UCSD-AML1 (cell line): ENCODE results near the gene SLC35F4.

Experiments
- DNase-seq: peaks from one replicate; lab custom pipeline; 2025; ENCODE audit not compliant: unreplicated experiment; lab: John Stamatoyannopoulos, UW

The SLC35F4 gene

DNA sequence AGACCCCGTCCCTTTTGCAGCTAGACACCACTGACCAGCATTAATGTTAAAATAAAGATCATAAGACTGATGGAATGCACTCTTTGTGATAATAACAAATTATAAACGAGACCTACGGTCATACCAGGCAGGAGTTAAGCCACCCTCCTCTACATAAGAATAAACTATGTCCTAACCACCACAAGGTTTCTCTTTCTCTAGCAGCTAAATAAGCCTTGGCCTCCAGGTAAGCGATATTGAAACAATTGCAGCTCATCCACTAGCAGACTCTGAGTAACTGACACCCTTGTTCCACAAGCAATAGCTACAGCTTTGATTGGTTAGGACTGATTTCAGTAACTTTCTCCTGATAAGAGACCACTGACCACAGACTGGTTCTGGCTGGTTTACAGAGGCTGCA lies 228.0 kb downstream of the SLC35F4 start:
- DNase-seq, result no peak

DNA sequence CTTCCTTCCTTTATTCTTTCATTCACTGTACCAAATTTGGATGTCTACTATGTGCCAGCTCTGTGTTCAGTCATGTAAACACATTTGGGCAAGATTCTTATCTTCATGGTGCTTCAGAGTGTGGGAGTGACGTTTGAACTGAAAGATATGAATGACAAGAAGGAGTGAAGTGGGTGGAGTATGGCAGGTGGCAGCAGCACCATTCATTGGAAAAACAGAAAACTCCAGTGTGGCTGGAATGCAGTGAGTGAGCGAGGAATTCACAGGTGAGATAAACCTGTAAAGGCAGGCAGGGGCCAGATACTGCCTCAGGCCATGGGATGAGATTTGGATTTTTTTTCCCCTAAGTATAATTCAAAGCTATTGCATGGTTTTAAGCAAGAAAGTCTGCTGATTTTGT lies 231.6 kb downstream of the SLC35F4 start:
- no peak for DNase-seq

DNA sequence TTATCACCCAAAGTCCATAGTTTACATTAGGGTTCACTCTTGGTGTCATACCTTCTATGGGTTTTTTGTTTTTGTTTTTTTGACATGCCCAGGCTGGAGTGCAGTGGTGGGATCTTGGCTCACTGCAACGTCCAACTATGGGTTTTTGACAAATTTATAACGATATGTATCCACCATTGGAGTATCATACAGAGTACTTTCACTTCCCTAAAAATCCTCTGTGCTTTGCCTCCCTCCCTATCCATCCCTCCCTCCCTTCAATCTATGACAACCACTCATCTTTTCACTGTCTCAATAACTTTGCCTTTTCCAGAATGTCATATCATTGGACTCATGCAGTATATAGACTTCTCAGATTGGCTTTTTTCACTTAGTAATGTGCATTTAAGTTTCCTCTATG lies 233.2 kb downstream of the SLC35F4 start:
- DNase-seq, result no peak

DNA sequence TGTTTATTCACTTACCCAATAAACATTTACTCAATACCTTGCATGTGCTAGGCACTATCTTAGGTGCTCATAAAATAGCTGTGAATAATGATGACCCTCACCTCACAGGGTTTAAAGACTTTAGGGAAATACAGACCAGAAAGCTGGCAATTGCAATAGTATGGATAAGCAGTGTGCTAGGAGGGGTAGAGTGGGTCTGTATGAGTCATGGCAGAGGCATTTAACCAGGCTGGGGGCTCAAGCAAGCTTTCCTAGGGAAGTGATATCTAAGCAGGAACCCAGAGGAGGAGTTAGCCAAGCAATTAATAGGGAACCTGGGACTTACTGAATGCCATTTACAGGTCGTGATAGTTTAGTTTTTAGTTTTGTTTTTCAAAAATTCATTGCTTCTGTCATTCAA lies 248.4 kb downstream of the SLC35F4 start:
- no peak for DNase-seq

DNA sequence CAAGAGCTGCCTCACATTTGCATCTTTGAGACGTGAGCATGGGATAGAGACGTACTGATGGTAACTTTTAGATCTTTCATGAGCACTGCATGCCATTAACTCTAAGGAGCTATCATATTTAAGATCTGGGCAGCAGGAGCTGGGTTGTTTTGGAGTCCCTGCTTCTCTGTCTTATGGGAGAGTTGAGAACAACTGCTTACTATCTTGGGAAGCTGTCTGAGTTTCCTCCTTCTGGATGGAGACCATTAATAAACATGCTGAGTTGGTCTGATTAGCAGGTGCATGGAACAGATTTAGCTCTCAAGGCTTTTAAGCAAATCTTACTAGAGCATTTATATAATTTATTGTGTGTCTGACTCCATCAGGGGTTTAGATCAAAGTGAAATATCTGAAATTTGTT lies 252.9 kb downstream of the SLC35F4 start:
- DNase-seq, result no peak

DNA sequence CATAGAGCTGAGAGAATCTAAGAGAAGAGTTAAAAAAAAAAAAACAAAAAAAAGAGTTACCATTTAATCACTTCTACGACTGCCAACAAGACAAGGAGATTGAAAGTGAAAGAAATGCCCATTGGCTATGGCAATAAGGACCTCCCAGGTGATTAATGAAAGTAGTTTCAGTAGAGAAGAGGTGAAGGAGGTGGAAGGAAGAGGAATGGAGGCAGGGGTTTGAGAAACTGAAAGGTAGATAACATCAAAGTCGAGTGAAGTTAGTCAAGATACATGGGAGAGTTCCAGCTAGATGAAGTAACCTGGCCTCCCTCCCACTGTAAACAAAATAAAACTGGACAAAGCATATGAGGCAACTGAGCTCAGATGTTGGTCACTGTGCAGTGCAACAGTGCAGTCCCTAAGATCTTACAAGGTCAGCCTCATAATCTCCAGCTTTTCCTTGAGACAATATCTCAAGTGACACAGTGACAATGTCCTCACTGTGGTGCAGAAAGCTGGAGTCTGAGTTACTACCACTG lies 254.3 kb downstream of the SLC35F4 start:
- no peak for DNase-seq

DNA sequence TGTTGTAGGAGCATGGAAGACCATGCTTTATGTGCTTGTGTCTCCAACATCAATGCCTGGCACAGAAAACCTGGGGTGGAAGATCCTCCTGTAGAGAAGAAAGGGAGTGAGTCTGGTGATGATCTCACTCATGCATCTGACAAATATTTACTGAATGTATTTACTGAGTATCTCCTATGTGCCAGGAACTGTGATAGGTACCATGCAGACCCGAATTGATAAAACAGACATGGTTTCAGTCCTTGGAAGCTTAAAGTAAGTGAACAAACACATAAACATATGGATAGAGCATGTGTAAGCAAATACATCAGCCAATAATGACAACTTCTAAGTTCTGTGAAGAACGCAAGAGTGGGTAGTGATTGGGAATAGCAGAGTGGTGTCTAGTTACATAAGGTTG lies 255.3 kb downstream of the SLC35F4 start:
- no peak for DNase-seq

DNA sequence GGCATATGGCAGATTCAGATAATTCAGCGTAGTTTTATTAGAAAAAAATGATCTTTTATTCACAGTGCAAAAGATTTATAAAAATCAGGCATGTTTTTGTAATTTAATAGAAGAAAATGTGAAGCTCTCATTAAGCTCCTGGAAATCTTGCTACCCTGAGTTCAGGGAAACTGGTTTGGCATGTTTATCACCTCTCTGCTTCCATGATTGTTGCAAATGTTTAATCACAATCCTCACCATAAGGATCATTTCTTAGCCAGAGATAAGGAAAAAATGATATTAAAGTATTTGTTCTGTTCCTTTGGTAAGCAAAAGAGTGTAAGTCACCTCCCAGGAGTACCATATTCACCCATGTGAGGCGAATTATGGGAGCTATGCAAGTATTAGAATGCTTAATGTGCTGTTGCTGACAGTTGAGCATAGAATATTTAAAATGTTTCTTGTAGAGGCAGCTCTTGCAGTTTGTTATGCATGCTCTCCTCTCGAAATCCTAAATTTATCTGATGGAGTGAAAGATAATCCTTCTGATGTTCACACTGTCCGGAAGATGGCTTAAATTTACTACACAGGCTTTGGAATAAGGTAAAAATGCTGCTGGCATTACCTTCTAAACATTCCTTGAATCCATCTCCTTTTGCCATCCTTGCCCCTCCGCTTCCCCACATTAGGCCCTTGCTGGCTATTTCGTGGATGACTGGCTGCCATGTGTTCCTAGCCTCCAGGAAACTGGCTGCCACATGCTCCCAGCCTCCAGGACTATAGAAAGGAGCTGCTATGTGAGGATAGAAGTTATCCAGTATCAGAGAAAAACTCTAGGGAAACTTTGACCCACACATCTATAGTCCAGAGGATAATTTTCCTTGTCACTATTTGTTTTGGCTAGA lies 256.5 kb downstream of the SLC35F4 start:
- no peak for DNase-seq

DNA sequence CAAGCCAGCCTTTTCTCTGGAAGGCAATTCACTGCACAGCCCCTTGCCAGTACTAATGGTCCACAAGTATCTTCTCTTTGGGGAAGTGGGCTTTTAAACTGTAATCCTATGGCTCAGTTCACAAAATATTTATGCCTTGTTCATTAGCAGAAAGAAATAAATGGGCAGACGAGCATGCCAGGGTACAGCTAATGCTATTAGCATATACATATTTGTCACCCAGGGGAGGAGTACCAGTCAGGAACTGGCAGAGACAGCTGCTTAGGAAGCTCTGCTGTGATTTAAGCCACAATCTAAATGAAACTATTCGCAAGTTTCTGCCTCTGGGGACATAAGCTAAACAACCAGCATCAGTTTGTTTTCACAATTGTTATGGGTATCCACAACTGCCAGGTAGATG lies 258.8 kb downstream of the SLC35F4 start:
- no peak for DNase-seq

DNA sequence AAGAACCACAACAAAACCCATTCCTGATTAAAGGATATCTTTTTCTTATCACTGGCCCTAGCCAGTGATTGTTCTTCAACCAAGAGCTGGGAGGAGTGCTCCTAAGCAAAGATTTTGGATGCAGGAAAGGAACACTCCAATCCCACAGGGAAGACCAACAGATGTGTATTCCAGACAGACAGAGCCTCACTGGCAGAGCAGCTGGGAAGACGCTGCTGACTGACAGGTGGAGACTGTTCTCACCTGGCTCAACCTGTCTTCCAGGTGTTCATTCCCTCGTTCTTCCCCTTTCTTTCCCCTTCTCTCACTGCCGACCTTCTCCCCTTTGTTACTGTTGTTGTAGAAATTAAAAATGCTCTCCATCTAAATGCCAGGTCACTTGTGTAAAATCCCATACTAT lies 282.5 kb downstream of the SLC35F4 start:
- DNase-seq, result no peak

DNA sequence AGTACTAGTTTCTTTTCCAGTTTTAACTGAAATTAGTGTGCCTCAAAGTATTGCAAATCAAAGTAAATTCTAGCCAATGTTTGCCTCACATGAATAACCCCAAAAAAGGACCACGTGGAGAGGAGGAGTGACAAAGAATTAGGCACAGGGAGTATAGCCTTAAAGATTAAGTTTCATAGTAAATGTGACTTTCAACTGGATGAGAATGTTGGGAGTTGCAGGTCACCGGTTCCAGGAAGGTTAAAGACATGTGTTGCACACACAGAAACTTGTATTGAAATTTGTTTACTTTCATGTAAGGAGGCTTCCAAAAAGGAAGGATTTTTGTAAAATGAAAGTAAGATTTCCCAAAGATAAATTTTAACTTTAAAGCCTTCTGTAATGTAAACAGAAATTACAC lies 283.1 kb downstream of the SLC35F4 start:
- DNase-seq, result no peak

DNA sequence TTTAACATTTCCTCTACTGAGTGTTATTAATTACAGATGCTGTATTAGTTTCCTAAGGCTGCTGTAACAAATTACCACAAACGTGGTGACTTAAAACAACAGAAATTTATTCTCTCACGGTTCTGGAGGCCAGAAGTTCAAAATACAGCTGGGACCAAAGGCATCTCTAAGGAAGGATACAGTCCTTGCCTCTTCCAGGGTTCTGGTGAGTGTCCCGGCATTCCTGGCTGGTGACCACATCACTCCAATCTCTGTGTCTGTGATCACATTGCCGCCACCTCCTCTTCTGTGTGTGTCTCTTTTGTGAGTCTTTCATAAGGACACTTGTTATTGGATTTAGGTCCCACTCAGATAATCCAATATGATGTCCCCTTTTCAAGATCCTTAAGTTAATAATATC lies 287.1 kb downstream of the SLC35F4 start:
- no peak for DNase-seq

DNA sequence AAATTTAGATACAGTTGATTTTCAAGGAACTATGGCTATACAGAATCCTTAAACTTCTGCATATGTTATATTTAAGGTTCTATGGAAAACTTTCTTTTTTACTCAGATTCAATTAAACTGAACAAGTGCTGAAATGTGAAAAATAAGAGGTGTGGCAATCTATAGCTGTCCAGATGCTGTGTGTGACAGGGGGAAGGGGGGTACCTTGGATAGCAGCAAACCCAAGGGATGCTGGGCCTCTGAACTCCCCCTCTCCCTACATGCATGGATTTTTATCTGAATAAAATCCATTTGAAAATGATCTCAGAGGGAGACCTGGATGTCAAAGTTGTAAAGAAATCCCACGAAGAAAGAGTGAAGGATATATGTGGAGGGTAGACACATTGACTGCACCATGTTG lies 289.4 kb downstream of the SLC35F4 start:
- DNase-seq, result no peak

DNA sequence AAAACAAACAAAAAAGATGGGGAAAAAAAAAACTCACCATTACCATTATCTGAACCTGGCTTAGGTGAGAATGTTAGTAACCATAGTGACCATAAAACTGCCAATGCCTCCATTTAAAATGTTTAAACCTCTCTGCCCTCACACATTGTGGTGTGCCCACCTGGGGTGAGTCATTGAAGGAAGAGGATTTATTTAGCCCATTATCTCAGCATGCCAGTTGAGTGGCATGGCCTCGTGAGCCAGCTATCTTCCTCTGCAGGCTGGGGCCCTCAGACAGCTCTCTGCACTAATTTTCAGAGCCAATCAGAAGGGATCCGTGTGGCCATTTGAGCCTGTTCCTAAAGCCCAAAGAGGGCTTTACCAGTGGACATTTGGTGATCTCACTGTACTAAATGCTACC lies 290.4 kb downstream of the SLC35F4 start:
- DNase-seq, result no peak

DNA sequence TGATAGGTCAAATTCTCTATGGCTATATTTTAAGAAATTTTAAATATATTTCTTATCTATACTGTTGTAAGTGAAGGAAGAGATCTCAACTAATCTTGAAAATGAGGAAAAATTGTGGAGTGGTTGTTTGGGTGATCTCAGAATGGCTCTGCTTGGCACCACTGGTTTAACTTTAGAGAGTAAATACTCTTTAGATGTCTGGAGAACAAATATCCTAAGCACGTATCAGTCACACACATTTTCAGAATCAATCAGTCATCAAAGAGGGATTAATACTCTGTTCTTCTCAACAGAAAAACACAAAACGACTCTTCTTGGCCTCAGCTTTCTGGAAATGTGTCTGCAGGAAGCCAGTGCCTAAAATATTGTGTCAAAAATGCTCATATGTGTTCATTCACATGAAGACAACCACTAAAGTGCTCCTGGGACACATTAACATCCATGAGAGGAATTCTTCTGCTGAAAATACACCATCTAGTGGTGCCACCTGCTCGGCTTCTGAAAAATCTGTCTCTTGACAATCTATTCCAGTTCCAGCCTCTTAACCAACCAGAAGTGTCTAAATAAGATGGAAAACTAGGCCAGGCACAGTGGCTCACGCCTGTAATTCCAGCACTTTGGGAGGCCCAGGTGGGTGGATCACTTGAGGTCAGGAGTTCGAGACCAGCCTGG lies 291.1 kb downstream of the SLC35F4 start:
- DNase-seq, result no peak

DNA sequence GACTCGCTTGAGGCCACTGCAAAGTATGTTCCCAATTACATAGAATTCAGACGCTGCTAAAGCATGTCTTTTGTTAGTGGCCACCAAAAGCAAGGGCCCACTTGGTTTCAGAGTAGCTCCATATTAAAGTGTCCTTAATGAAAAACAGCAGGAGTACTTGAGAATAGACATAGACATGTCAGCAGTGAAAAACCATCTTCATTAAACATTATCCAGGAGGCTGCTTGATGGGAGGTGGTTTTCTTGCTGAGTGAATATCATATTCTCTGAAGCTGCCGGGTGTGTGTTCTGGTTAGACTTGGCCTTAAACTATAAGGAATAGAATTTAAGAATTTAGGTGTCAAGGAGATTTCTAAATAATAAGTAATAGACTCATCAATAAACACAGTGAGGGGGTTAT lies 292.7 kb downstream of the SLC35F4 start:
- no peak for DNase-seq

DNA sequence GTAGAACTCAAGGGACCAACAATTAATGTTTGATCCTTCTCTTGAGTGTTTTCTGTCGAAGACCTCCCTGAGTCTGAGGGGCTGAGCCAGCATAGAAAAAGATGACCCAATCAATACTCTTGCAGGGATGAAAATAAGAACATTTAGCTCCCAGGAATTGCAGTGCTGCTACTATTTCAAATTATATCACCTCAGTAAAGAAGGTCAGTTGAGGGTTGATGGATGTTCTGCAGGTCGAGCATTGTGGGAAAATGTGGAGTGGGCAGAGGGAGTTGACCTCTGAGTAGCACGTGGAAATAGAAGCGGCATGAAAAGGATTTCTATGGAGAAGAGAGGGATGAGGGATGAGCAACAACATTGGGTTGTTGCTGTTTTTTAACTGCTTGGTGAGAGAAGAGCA lies 297.3 kb downstream of the SLC35F4 start:
- DNase-seq, result no peak

DNA sequence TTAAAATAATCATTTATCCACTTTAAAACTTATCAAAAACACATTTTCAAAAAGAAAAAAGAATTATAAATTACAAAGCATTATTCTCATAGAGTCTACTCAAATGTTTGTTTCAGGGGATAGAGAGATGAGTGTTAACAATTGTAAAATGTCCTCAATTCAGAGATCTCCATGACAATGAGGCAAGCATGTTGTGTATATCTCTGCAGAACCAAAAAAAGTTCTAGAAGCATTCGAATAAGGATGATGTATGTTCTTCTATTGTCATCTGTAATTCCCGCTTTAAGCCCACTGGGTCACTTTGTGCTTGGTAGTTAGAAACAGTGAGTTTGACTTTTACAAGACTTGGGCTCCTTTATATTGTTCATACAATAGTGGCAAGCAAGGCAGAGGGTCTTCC lies 298.7 kb downstream of the SLC35F4 start:
- DNase-seq, result no peak

DNA sequence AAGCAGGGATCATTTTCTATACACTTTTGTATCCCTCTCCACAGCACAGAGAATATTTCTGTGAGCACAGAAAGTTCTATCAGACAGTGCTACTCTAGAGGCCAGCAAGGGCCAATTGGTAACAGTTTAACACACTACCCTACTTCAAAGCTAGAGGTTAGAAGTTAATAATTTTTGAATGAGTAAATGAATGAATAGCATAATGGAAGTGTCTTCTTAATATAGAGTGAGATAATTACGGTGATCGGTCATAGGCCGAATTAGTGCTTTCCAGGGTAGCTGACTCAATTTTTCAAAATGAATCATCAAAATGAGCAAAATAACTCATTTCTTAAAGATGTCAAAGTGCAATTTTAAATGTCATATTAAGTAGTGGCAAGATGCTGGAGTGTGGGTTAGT lies 305.2 kb downstream of the SLC35F4 start:
- DNase-seq, result no peak

DNA sequence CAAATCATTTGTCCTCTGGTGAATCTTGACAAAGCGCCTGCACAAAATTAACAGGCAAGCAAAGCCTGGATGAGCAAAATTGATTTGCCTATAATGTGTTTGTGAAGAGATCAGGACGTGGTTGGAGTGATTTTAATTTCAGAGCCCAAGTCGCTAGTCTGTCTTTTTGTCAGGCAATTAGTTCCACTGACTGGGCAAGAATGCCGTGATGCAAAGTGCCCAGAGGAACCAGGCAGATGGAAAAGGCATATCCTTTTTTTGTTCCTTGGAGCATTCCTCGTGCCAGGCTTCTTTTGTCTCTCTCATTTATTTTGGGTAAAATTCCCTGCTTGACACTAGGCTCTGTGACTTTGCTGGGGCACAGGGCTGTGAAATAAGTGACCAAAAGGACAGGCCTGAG lies 306.3 kb downstream of the SLC35F4 start:
- DNase-seq, result no peak

DNA sequence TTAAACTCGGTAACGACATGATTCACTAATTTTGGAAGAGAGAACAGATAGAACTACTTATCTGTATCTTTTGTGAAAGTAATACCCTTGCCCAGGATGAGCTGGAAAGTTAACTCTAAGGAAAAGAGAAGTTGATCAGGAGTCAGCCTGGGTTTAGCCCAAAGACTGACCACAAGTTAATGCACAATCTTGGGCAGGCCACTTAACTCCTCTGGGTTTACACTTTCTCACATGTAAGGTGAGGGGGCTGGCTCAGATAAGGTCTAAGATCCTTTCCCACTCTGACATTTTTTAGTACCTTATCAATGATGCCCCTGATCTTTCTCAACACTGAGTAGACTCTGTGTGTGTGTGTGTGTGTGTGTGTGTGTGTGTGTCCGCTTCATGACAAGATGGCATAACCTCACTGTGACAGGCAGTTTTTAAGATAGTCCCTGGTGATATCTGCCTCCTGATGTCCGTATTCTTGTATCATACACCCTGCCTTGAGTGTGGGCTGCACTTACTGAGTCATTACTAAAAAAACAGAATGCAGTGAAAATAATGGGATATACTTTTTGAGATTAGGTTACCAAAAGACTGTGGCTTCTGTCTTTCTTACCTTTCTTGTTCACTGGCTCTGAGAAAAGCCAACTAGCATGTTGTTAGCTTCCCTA lies 316.0 kb downstream of the SLC35F4 start:
- no peak for DNase-seq

DNA sequence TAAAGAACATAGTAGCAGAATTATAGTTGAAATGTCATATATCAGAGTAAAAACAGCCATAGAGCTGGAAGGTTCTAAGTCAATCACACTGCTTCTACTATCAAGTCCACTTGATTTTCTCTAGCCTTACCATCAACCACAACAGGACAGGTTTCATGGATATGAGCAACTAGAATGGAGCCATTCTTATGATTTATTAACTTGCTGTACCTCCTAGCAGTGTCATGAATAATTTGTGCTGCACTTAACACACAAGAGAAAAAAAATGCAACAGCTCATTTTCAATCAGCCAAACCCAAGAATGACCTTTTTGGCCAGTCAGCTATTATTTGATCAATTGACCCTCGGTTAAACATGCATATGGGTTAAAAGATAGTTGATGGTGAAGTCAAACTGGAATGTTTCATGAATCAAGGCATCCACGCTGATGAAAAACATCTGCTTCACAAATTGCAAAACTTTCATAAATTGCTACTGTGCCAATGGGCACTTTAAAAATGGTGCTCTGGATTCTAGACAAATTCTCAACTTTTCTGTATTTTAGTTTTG lies 316.8 kb downstream of the SLC35F4 start:
- DNase-seq, result no peak
